HK-2 (cell line): ENCODE data around the gene NFATC3.
"Not testable (repeated sequence)": the region's sequence is repeated elsewhere in the genome, so short reads cannot be mapped to it uniquely, and the experiment has no call there.

Experiments
- DNase-seq: peaks from one replicate; pipeline ENCODE4 v3.0.0-alpha.2; 2018; ENCODE audit not compliant: unreplicated experiment

NFATC3 gene

DNA sequence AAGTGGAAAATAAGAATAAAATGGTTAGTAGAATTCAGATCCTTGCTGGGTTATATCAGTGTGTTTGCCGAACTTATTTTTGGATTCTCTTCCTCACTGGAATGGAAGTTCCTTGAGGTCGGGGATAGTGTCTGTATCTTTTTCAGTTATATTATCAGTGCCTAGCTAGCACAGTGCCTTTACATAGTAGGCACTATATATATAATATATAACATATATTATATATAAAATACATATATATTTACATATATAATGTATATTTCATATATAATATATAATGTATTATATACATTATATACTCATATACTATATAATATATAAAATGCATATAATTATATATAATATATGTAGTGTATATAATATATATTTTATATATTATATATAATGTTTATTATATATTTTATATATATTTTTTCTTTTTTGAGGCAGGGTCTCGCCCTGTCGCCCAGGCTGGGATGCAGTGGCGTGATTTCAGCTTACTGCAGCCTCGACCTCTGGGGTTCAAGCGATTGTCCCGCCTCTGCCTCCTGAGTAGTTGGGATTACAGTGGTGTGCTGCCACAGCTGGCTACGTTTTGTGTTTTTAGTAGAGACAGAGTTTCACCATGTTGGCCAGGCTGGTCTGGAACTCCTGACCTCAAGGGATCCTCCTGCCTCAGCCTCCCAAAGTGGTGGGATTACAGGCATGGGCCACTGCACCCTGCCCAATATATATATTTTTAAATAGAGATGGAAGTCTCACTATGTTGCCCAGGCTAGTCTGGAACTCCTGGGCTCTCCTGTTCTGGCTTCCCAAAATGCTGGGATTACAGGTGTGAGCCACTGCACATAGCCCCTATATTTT, 3.2 kb downstream of the NFATC3 start:
- DNase-seq, result no peak

DNA sequence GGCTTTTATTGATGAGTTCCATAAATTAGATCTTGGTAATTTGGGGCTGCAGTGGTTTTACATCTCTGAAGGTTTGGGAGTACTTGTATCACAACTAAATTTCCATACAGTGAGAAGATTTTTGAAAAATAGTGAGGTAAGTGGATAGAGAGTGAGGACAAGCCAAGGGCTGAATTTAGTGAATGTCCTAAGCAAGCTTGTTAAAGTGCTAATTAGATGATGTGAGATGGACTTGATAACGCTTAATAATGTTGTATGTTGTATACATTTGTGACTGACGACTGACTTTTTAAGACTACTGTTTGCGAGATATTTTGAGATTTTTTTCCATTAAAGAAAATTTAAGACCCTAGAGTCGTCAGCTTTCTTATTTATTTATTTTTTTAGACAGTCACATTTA, 3.9 kb downstream of the NFATC3 start:
- DNase-seq, result no peak

DNA sequence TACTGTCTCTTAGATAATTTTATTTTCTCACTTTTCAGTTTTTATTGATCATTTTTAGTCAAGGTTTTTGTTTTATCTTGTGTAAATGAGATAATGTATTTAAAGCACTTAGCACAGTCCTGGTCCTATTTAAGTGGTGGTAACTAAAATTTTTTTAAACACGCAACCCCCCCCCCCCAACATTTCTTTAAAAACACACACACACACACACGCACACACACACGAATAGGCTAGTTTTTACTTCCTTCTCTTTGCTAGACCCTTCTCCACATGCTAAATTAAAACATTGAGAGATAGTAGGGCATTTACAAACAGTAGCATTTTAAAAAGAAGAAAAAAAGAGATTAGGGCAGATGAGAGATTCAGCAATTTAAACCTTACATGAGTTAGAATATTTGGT, 5.0 kb downstream of the NFATC3 start:
- no peak for DNase-seq

DNA sequence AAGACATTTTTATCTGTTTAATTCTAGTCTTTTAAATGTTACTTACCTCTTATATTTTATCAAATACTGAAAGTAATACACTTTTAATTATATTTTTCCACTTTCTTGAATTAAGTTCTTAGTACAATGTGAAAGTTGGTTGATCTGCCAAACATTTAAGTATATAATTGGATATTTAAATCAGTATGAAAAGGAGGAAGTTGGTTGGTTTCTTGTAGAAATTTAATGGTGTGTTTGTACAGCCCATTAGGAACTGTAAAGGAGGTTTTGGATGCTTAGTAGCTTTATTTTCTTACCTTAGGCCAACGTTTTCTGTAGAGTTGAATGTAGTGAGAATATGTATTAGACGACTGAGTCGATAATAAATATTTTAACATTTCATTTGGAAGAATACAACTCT, 5.4 kb downstream of the NFATC3 start:
- no peak for DNase-seq

DNA sequence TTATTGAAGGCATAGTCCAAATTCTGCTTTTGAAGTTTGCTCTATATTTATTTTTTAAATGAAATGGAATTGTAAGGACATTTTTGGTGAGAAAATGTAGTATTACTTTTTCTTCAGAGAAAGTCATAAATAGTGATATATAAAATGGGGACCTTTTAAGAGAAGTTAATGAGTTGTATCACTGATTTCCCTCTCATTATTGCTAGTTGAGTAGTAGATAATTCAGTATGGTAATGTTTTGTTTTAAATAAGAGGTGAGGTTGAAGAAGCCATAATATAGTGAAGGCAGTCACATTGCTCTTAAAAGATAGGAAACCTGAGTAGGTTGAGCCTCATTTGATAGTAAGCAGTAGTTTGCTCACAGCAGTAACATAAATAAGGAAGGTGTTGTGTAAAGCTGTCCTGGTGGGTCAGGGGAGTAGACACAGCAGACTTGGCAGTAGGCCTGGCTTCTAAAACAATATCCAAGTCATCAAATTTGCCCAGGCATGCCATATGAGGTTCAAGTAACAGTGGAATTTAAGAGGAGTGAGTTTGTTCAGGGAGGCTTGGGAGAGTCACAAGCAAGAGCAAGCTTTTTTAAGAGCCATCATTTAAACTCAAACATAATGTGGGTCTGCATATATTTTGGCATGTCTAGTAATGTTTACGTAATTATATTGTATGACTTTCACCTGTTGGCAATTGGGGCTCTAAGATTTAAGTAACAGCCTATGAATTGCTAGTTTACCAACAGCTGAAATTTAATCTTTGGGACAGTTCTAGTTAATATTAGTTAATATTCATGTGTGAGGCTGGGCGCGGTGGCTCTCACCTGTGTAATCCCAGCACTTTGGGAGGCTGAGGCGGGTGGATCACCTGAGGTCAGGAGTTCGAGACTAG, 6.5 kb downstream of the NFATC3 start:
- DNase-seq, result no peak

DNA sequence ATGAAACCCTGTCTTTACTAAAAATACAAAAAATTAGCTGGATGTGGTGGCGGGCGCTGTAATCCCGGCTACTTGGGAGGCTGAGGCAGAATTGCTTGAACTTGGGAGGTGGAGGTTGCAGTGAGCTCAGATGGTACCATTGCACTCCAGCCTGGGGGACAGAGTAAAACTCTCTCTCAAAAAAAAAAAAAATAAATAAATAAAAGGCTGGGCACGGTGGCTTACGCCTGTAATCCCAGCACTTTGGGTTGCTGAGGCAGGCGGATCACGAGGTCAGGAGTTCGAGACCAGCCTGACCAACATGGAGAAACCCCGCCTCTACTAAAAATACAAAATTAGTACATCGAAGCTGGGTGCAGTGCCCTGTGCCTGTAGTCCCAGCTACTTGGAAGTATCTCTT, 7.1 kb downstream of the NFATC3 start:
- not testable (repeated sequence) for DNase-seq

DNA sequence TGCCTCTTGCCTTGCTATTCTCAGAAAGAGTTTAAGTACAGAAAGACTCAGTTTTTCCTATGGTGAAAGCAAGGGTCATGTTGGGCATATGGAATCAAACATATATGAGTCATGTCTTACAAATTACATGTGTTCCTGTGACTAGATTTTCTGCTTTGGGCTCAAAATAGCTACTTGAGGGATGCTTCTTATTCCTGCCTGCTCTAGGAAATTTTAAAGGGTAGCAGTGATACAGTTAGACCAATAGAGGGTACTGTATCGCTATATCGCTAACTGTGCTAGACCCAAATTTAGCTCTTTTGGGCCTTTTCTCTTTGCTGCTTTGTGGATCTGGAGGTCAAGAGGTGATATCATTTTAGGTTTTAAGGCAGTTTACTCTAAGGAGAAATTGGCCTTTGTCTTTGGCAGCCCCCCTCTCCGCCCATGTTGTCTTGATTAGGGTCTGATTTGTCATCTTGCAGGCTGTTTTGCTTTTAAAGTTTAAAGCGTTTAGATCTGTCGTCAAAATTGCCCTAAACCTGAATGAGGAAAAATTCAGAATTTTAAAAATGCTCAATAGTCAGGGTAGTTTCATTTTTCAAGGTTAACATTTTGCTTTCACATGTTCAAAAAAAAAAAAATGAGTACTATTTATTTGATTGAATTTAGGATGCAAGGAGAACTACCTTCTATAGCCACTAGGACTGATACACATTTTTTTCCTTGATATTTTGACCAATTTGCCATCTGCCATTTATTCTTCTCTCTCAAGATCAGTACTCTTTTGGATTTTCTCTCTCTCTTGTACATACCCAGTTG, 8.8 kb downstream of the NFATC3 start:
- no peak for DNase-seq

DNA sequence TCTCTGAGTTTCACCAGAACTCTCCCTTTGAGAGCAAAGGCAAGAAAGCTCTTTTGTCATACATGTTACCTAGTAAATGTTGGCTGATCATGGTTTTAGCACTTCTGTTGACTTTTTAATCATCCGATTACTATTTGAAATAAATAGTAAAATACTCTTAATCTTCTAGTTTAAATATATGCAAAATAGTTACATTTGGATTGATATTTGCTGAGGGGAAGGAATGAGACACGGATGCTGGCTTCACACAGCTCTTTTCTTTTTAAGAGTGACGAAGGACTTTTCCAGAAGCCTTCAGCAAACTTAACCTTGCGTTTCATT, 9.4 kb downstream of the NFATC3 start:
- DNase-seq, result no peak

DNA sequence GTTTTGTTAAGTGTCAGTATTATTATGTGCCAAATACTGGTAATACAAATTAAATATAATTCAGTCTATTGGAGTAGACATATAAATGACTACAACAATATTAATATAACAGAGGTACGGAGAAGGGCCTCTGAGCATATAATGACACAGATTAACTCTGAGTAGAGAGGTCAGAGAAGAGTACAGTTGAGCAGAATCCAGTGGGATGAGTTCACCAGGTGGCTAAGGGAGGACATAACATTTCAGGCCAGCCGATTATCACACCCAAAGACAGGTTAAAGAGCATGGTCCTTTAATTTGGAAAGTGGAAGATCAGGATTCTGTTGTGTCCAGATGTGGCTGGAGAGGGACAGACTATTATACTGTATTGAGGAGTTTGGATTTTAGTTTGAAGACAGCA, 11.3 kb downstream of the NFATC3 start:
- no peak for DNase-seq

DNA sequence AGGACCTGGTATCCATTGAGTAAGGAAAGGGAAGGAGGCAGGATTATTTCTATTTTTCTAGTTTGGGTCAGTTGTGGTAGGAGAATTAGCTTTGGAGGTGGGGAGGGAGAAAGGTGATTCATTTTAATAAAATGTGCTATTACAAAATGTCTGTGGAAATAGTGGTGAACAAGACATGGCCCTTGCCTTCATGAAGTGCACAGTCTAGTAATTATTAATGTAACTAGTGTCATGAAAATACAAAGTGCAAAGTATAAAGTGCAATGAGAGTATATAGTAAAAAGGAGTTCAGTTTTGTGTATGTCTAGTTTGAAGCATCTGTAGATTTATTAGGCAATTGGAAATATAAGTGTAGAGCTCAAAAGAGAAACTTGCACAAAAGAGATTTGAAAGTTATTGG, 11.9 kb downstream of the NFATC3 start:
- no peak for DNase-seq

DNA sequence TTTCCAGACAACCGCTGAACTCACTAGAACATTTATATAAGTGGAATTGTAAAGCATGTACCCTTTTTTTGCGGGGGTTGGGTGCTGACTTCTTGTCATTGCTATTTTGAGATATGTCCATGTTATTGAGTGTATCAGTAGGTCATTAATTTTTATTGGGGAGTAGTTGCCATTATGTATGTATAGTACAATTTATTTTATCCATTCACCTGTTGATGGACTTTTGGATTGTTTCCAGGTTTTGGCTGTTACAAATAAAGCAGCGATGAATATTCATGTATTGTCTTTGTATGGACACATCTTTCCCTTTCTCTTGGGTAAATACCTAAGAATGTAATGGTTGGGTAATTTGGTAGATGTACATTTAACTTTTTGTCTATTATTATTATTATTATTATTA, 12.7 kb downstream of the NFATC3 start:
- DNase-seq, result no peak

DNA sequence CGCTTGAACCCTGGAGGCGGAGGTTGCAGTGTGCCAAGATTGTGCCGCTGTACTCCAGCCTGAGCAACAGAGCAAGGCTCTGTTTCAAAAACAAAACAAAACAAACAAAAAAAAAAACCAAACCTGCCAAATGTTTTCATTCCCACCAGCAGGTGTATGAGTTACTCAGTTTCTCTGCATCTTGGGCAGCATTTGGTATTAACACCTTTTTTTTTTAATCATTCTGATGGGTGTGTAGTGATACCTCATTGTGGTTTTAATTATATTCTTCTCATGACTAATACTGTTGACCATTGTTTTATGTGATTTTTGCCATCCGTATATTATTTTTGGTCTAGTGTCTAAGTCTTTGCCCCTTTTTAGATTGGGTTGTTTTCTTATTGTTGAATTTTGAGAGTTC, 15.3 kb downstream of the NFATC3 start:
- DNase-seq, result no peak

DNA sequence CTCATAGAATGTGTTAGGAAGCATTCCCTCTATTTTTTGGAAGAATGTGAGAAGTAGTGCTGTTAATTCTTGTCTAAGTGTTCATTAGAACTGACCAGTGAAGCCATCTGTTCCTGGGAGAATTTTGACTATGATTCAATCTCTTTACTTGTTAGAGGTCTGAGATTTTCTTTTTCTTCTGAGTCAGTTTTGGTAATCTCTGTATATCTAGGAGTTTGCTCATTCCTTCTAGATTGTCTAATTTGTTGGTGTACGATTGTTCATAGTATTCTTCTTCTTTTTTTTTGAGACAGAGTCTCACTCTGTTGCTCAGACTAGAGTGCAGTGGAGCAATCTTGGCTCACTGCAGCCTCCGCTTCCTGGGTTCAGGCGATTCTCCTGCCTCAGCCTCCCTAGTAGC, 20.4 kb downstream of the NFATC3 start:
- DNase-seq, result no peak

DNA sequence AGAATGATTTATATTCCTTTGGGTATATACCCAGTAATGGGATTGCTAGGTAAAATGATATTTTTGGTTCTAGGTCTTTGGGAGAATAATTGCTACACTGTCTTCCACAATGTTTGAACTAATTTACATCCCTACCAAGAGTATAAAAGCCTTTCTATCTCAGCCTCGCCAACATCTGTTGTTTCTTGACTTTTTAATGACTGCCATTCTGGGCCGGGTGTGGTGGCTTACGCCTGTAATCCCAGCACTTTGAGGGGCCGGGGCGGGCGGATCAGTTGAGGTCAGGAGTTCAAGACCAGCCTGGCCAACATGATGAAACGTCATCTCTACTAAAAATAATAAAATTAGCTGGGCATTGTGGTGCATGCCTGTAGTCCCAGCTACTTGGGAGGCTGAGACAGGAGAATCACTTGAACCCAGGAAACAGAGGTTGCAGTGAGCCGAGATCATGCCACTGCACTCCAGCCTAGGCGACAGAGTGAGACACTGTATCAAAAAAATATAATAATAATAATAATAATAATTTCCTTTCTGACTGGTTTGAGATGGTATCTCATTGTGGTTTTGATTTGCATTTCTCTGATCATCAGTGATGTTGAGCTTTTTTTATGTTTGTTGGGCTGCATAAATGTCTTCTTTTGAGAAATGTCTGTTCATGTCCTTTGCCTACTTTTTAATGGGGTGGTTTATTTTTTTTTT, 22.2 kb downstream of the NFATC3 start:
- not testable (repeated sequence) for DNase-seq

DNA sequence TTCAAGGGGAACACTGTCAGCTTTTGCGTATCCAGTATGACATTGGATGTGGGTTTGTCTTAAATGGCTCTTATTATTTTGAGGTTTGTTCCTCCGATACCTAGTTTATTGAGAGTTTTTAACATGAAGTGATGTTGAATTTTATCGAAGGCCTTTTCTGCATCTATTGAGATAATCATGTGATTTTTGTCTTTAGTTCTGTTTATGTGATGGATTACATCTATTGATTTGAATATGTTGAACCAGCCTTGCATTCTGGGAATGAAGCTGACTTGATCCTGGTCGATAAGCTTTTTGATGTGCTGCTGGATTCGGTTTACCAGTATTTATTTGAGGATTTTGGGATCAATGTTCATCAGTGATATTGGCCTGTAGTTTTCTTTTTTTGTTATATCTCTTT, 24.0 kb downstream of the NFATC3 start:
- not testable (repeated sequence) for DNase-seq

DNA sequence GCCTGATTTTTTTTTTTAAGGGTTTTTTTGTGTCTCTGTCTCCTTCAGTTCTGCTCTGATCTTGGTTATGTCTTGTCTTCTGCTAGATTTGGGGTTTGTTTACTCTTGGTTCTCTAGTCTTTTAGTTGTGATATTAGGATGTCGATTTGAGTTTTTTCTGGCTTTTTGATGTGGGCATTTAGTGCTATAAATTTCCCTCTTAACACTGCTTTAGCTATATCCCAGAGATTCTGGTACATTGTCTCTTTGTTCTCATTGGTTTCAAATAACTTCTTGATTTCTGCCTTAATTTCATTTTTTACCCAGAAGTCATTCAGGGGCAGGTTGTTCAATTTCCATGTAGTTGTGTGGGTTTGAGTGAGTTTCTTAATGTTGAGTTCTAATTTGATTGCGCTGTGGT, 25.4 kb downstream of the NFATC3 start:
- DNase-seq, result not testable (repeated sequence)

DNA sequence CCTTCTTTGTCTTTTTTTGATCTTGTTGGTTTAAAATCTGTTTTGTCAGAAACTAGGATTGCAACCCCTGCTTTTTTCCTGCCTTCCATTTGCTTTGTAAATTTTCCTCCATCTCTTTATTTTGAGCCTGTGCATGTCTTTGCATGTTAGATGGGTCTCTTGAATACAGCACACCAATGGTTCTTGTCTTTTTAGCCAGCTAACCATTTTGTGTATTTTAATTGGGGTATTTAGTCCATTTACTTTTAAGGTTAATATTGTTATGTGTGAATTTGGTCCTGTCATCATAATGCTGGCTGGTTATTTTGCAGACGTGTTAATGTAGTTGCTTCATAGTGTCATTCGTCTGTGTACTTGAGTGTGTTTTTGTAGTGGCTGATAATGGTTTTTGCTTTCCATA, 26.2 kb downstream of the NFATC3 start:
- no peak for DNase-seq

DNA sequence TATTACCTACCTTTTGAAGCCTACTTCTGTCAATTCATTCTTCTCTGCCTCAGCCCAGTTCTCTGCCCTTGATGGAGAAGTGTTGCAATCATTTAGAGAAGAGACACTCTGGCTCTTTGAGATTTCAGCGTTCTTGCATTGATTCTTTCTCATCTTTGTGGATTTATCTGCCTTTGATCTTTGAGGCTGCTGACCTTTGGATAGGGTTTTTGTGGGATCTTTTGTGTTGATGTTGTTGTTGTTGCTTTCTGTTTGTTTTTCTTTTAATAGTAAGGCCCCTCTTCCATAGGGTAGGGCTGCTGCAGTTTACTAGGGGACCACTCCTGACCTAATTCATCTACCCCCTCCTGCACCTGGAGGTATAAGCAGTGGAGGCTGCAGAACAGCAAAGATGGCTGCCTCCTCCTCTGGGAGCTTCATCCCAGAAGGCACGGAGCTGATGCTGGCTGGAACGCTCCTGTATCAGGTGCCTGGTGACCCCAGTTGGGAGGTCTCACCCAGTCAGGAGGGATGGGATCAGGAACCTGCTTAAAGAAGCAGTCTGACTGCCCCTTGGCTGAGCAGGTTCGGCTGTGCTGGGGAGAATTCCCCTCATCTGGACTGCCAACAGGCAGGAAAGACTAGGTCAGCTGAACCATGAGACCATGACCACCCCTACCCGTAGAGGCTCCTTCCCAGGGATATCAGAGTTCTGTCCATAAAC, 28.0 kb downstream of the NFATC3 start:
- no peak for DNase-seq

DNA sequence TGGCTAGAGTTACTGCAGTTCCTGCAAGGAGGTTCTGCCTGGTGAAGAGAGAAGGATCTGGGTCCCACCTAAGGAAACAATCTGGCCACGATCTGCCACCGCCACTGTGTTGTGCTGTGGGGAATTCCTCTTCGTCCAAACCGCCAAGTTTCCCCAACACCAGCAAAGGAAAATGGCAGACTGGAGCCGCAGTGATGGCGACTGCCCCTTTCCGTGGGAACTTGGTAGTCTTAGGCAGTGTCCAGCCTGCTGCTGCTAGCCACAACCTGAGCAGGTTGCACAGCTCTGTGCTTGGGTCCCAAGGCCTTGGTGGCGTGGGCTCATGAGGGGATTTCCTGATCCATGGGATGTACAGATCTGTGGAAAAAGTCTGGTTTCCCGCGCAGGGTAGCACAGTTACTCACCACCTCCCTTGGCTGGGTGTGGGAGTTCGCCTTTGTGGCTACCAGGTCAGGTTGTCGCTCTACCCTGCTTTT, 28.6 kb downstream of the NFATC3 start:
- DNase-seq, result no peak

DNA sequence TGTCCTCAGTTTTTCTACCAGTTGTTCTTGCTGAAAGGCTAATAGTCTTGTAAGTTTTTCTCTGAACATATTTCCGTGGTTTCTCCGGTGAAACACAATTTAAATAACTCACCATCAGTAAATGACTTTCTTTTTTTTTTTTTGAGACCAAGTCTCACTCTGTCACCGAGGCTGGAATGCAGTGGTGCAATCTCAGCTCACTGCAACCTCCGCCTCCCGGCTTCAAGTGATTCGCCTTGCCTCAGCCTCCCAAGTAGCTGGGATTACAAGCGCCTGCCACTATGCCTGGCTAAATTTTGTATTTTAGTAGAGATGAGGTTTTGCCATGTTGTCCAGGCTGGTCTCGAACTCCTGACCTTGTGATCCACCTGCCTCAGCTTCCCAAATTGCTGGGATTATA, 29.8 kb downstream of the NFATC3 start:
- DNase-seq, result not testable (repeated sequence)

DNA sequence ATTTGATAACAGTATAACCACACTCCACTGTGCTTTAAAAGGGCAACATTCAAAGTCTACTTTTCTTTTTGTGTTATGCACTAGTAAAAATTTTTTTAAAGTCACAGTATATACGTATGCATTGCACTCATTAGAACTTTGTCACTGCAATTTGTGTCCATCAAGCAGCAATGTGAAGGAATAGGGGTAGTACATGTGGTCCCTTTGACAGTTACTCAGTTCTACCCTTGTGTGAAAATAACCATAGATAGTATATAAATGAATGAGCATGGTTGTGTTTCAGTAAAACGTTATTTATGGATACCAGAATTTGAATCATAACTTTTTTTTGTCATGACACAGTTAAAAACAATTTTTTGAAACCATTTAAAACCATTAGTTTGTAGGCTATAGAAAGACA, 30.7 kb downstream of the NFATC3 start:
- DNase-seq, result no peak
